IMR-90 (cell line): Measurements from ENCODE around the gene LRRC4C. TPM values are rescaled to one million over a fixed set of nuclear protein-coding genes. Genes with fewer than 3 reads are reported as not detected.

Experiments used
- ATAC-seq: fragments of 200-7000 bp; cut with Tn5 transposase; 2 replicates; pipeline ENCODE4 v1.9.1; 2020; ENCODE audit warnings: low read depth, mild to moderate bottlenecking, moderate library complexity
- BruUV-seq: library from RNA; stranded (reverse); fragments of 400-500 nt; replicated peaks from 2 replicates; lab custom pipeline; 2021; lab: Mats Ljungman, UMichigan
- CTCF ChIA-PET: fragments of 300-600 bp; formaldehyde crosslinking; extraction: SDS; loops from one replicate; lab custom pipeline; 2021; ENCODE audit warnings: antibody characterized with exemption; lab: Yijun Ruan, JAX
- POLR2A ChIA-PET: fragments of 300-600 bp; sonication (Branson Sonifier 250); formaldehyde crosslinking; loops from one replicate; lab custom pipeline; 2022; ENCODE audit warnings: antibody characterized with exemption; ENCODE audit not compliant: unreplicated experiment; lab: Charles Lee
- DNase-seq: peaks from one replicate; pipeline ENCODE4 v3.0.0; 2013
- H2AFZ ChIP-seq: replicated peaks from 2 replicates; pipeline ENCODE3; 2013; ENCODE audit warnings: low read length, mild to moderate bottlenecking; ENCODE audit not compliant: poor library complexity
- H2AK5ac ChIP-seq: 2 replicates; pipeline ENCODE4 v1.6.1; 2013; ENCODE audit warnings: low read depth, low read length, inconsistent platforms
- H2AK9ac ChIP-seq: replicated peaks from 2 replicates; pipeline ENCODE3; 2013; ENCODE audit warnings: mild to moderate bottlenecking, low read depth, low read length, moderate library complexity; ENCODE audit not compliant: poor library complexity
- H2BK120ac ChIP-seq: 2 replicates; pipeline ENCODE4 v1.6.1; 2013; ENCODE audit warnings: low read depth, low read length, inconsistent platforms
- H2BK15ac ChIP-seq: 3 replicates; pipeline ENCODE4 v1.6.1; 2013; ENCODE audit warnings: low read depth, low read length, inconsistent platforms
- H2BK20ac ChIP-seq: 2 replicates; pipeline ENCODE4 v1.6.1; 2013; ENCODE audit warnings: low read depth, mild to moderate bottlenecking, inconsistent platforms, low read length, moderate library complexity
- H2BK5ac ChIP-seq: 2 replicates; pipeline ENCODE4 v1.6.1; 2013; ENCODE audit warnings: mild to moderate bottlenecking, low read depth, low read length, inconsistent platforms; ENCODE audit not compliant: poor library complexity, severe bottlenecking
- H3K14ac ChIP-seq: replicated peaks from 2 replicates; pipeline ENCODE4 v1.6.1; 2013; ENCODE audit warnings: low read depth, low read length, inconsistent platforms
- H3K18ac ChIP-seq: 2 replicates; pipeline ENCODE4 v1.6.1; 2013; ENCODE audit warnings: low read depth, low read length, control low read depth
- H3K23ac ChIP-seq: 2 replicates; pipeline ENCODE4 v1.6.1; 2013; ENCODE audit warnings: low read depth, low read length, inconsistent platforms
- H3K27ac ChIP-seq: 2 replicates; pipeline ENCODE4 v1.5.1; 2013; ENCODE audit warnings: mild to moderate bottlenecking, control low read depth, low read length; ENCODE audit not compliant: insufficient read depth
- H3K27me3 ChIP-seq: 2 replicates; pipeline ENCODE4 v1.6.1; 2013; ENCODE audit warnings: low read length; ENCODE audit not compliant: control insufficient read depth, insufficient read depth
- H3K36me3 ChIP-seq: 2 replicates; pipeline ENCODE4 v1.6.1; 2013; ENCODE audit warnings: low read length, mixed read lengths; ENCODE audit not compliant: control insufficient read depth, insufficient read depth
- H3K4ac ChIP-seq: 2 replicates; pipeline ENCODE4 v1.6.1; 2013; ENCODE audit warnings: low read depth, low read length, inconsistent platforms
- H3K4me1 ChIP-seq: 2 replicates; pipeline ENCODE4 v1.6.1; 2013; ENCODE audit warnings: low read length, mixed read lengths; ENCODE audit not compliant: control insufficient read depth, insufficient read depth
- H3K4me2 ChIP-seq: 2 replicates; pipeline ENCODE4 v1.6.1; 2013; ENCODE audit warnings: low read depth, mild to moderate bottlenecking, control low read depth, low read length, moderate library complexity
- H3K4me3 ChIP-seq: 2 replicates; pipeline ENCODE4 v1.5.1; 2013; ENCODE audit warnings: low read depth, mild to moderate bottlenecking, control low read depth, low read length, moderate library complexity; ENCODE audit not compliant: insufficient read depth
- H3K56ac ChIP-seq: 2 replicates; pipeline ENCODE4 v1.6.1; 2013; ENCODE audit warnings: low read length, inconsistent platforms; ENCODE audit not compliant: insufficient read depth; ENCODE audit errors: extremely low read depth
- H3K79me1 ChIP-seq, 2 experiments: 2 replicates each; pipeline ENCODE4 v1.6.1; 2013; ENCODE audit warnings: low read length in 2 of 2, inconsistent platforms in 1 of 2, low read depth in 1 of 2
- H3K9ac ChIP-seq: 2 replicates; pipeline ENCODE4 v1.6.1; 2013; ENCODE audit warnings: low read depth, low read length, control low read depth
- H3K9me1 ChIP-seq: 2 replicates; pipeline ENCODE4 v1.6.1; 2013; ENCODE audit warnings: low read length, inconsistent platforms; ENCODE audit not compliant: insufficient read depth
- H3K9me3 ChIP-seq: 2 replicates; pipeline ENCODE4 v1.6.1; 2013; ENCODE audit warnings: low read length; ENCODE audit not compliant: control insufficient read depth, insufficient read depth
- H4K20me1 ChIP-seq: 2 replicates; pipeline ENCODE4 v1.6.1; 2013; ENCODE audit warnings: low read length, inconsistent platforms; ENCODE audit not compliant: insufficient read depth
- H4K5ac ChIP-seq: 2 replicates; pipeline ENCODE4 v1.6.1; 2013; ENCODE audit warnings: mild to moderate bottlenecking, low read depth, low read length, control low read depth
- H4K8ac ChIP-seq, 2 experiments: 2 replicates each; pipeline ENCODE4 v1.6.1; 2013; ENCODE audit warnings: low read depth in 2 of 2, low read length in 2 of 2, control low read depth in 1 of 2, inconsistent platforms in 1 of 2
- H4K91ac ChIP-seq: 2 replicates; pipeline ENCODE4 v1.6.1; 2013; ENCODE audit warnings: low read depth, low read length, inconsistent platforms; ENCODE audit not compliant: insufficient read depth
- MAZ ChIP-seq: IDR thresholded peaks from 2 replicates; pipeline ENCODE4 v1.6.1; 2012; ENCODE audit warnings: low read depth, mild to moderate bottlenecking, low read length, improper control_type of control experiment, moderate library complexity, borderline replicate concordance
- NFE2L2 ChIP-seq: fragments of 150-350 bp; IDR thresholded peaks from 2 replicates; pipeline ENCODE4 v1.6.1; 2016; ENCODE audit warnings: low read depth, mild to moderate bottlenecking, low read length
- WGBS, 2 experiments: methylation state at CpG; one replicate each; pipeline versions ENCODE4 v1.1.5 to v1.1.7; 2013; ENCODE audit warnings: missing lambda C conversion rate in 2 of 2; ENCODE audit not compliant: insufficient read length in 1 of 2; ENCODE audit errors: extremely low coverage in 2 of 2; 5-methylcytosine and 5-hydroxymethylcytosine counted together
- dilution Hi-C: fragments of 300-500 bp; cut with HindIII; formaldehyde crosslinking; loops from one replicate; pipeline ENCODE4 v1.14.3; 2018; ENCODE audit warnings: low sequenced_read_pairs; ENCODE audit not compliant: unreplicated experiment
- in situ Hi-C: fragments of 300-500 bp; cut with MboI; formaldehyde crosslinking; loops from 3 replicates; pipeline ENCODE4 v1.14.3; 2019; ENCODE audit warnings: low sequenced_read_pairs, inconsistent platforms, mixed read lengths
- intact Hi-C: fragments of 100-400 bp; cut with micrococcal nuclease; formaldehyde crosslinking; loops from 2 replicates; pipeline ENCODE4 v1.10.0; 2022
- polyA plus RNA-seq, 3 experiments: library from polyadenylated mRNA; depleted of rRNA; stranded (reverse); fragments of >200 nt; gene quantifications; 2 replicates each; pipeline ENCODE4 v1.2.3, GENCODE V29; 2012; ENCODE audit warnings: low replicate concordance in 1 of 3
- total RNA-seq: library from RNA; depleted of rRNA; stranded (reverse); fragments of >200 nt; gene quantifications from 2 replicates; pipeline ENCODE4 v1.2.3, GENCODE V29; 2012

LRRC4C gene
- total and polyA plus RNA-seq, 2 of the 4 experiments (the other 2 are of a cell fraction): under 0.01 to 0.03 TPM

GRCh38 chr11:41003339-41004282 is 455.8 kb downstream of the LRRC4C start:
- ATAC-seq (no peak), DNase-seq (no peak)
- no peak overlapping the region for H2BK5ac ChIP-seq
- H4K8ac ChIP-seq: no peak overlapping the region
- H3K9ac ChIP-seq: no peak overlapping the region
- H3K9me1 ChIP-seq: no peaks in the 10 kb centered on the region
- H2BK120ac ChIP-seq: no peak overlapping the region
- no peak overlapping the region for H4K5ac ChIP-seq
- H3K27ac ChIP-seq: no peak overlapping the region
- peaks cover 5% of the 10 kb centered on the region for H3K9me3 ChIP-seq
- no peak overlapping the region for H2AK5ac ChIP-seq
- H3K4me1 ChIP-seq: no peaks in the 10 kb centered on the region
- H2AFZ ChIP-seq: no peak overlapping the region
- no CpG with 5 or more reads among the region's 4 CpGs for WGBS, 2 experiments
- BruUV-seq: no TSS peak
- H3K56ac ChIP-seq: no peak overlapping the region
- in situ Hi-C loops: no loop called here
- H4K91ac ChIP-seq: no peak overlapping the region
- no peak overlapping the region for H3K4me2 ChIP-seq
- dilution Hi-C loops: no loop called here
- intact Hi-C loops: no loop called here
- TF ChIP-seq NFE2L2 (no peak), MAZ (no peak)
- H4K20me1 ChIP-seq: no peaks in the 10 kb centered on the region
- H3K23ac ChIP-seq: no peak overlapping the region
- H2AK9ac ChIP-seq: no peak overlapping the region
- ChIA-PET CTCF (no interaction called here), POLR2A (no interaction called here)
- H2BK20ac ChIP-seq: no peak overlapping the region
- no peak overlapping the region for H3K4me3 ChIP-seq
- H3K14ac ChIP-seq: no peak overlapping the region
- H3K79me1 ChIP-seq: no peaks in the 10 kb centered on the region
- H3K4ac ChIP-seq: no peak overlapping the region
- no peaks in the 10 kb centered on the region for H3K27me3 ChIP-seq
- H2BK15ac ChIP-seq: no peak overlapping the region
- H3K36me3 ChIP-seq: no peaks in the 10 kb centered on the region
- H3K18ac ChIP-seq: no peak overlapping the region
